Upper lobe of left lung (tissue), 4 donors: ENCODE measurements around the gene BABAM2.

Experiments
- EP300 ChIP-seq, 4 donors: sonication (generic); formaldehyde crosslinking; IDR thresholded peaks; one replicate each; pipeline ENCODE4 v1.5.1; 2017; ENCODE audit warnings: antibody characterized with exemption in 4 of 4, control low read depth in 2 of 4
- POLR2AphosphoS5 ChIP-seq, 2 donors: sonication (generic); formaldehyde crosslinking; IDR thresholded peaks; one replicate each; pipeline ENCODE4 v1.5.1; 2017; ENCODE audit warnings: antibody characterized with exemption in 2 of 2
- TF ChIP-seq, protein P1 (sequence below), 6 experiments: fragments of 450-650 bp in 4 of 6; fragments of 200-600 bp in 2 of 6; sonication (generic) in 2 of 6; IDR thresholded peaks; one replicate each; pipeline ENCODE4 v1.5.1; 2016 to 2019; ENCODE audit warnings: antibody characterized with exemption in 6 of 6

DNA sequence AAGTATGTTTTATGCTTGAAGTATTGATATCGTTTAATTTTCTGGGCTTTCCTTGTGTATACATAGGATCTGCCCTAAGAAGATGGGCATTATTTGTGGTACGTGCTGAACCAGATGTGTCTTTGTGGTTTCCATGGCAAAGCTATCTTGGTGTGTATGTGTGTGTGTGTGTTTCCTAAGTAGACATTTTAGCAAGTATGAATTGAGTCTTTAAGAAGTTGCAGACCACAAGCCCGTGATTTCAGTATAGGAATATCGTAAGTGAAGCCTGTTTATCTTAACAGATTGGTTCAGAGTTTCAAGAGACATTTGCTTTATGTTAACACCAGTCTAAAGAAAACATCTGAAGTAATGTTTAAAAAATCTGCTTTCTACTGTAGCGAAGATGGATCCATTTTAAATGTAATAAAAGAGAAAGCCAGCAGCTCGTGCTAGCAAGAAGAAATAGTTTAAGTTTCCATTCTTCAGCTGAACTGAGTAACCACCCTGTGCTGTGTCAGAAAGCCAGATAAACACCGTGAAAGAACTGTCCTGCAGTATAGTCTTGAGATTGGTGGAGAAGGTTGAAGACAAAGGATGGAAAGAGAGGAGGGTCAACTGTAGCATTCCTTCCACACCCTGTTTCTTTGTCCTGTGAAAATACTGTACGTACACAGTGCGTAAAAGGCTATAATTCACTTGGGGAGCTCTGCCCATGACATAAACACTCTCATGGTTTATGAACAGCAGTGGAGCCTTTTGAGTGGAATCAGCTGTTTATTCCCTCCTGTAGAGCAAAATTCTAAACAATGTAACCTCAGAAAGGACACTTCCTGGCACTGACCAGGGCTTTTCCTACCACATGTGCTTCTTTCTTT, 410.2 kb downstream of the BABAM2 start:
- TF ChIP-seq, protein P1, sequence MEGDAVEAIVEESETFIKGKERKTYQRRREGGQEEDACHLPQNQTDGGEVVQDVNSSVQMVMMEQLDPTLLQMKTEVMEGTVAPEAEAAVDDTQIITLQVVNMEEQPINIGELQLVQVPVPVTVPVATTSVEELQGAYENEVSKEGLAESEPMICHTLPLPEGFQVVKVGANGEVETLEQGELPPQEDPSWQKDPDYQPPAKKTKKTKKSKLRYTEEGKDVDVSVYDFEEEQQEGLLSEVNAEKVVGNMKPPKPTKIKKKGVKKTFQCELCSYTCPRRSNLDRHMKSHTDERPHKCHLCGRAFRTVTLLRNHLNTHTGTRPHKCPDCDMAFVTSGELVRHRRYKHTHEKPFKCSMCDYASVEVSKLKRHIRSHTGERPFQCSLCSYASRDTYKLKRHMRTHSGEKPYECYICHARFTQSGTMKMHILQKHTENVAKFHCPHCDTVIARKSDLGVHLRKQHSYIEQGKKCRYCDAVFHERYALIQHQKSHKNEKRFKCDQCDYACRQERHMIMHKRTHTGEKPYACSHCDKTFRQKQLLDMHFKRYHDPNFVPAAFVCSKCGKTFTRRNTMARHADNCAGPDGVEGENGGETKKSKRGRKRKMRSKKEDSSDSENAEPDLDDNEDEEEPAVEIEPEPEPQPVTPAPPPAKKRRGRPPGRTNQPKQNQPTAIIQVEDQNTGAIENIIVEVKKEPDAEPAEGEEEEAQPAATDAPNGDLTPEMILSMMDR (IDR thresholded peaks at IDR 0.05) = no peak
- TF ChIP-seq EP300 (IDR thresholded peaks at IDR 0.05) = no peak
- no peak for TF ChIP-seq POLR2AphosphoS5 (IDR thresholded peaks at IDR 0.05)
